Trophoblast cell (in vitro differentiated cells and primary cell): Measurements from ENCODE around the gene LGALS8.
A peak's percentile ranks its signal among the peaks of the same experiment; 100 is the strongest.

ENCODE experiments used
- DNase-seq, 2 donors: peaks; one replicate each; pipeline ENCODE4 v3.0.0-alpha.2; 2016
- H2AFZ ChIP-seq: 2 replicates; pipeline ENCODE4 v1.6.1; 2013; ENCODE audit warnings: low read length, moderate library complexity, mild to moderate bottlenecking; ENCODE audit not compliant: insufficient read depth, poor library complexity
- H2AK5ac ChIP-seq: 2 replicates; pipeline ENCODE4 v1.6.1; 2013; ENCODE audit warnings: mild to moderate bottlenecking, low read length
- H2BK120ac ChIP-seq: 2 replicates; pipeline ENCODE4 v1.6.1; 2013; ENCODE audit warnings: low read length, mild to moderate bottlenecking, moderate library complexity; ENCODE audit not compliant: insufficient read depth, poor library complexity
- H2BK12ac ChIP-seq: 2 replicates; pipeline ENCODE4 v1.6.1; 2013; ENCODE audit warnings: mild to moderate bottlenecking, low read length, moderate library complexity
- H2BK5ac ChIP-seq: 2 replicates; pipeline ENCODE4 v1.6.1; 2013; ENCODE audit warnings: low read length, low read depth, moderate library complexity, mild to moderate bottlenecking; ENCODE audit not compliant: poor library complexity
- H3K14ac ChIP-seq: 2 replicates; pipeline ENCODE4 v1.6.1; 2013; ENCODE audit warnings: mild to moderate bottlenecking, low read length
- H3K18ac ChIP-seq: 2 replicates; pipeline ENCODE4 v1.6.1; 2013; ENCODE audit warnings: mild to moderate bottlenecking, low read length
- H3K23ac ChIP-seq: 2 replicates; pipeline ENCODE4 v1.6.1; 2013; ENCODE audit warnings: low read length
- H3K27ac ChIP-seq: 2 replicates; pipeline ENCODE4 v1.5.1; 2013; ENCODE audit warnings: low read depth, mild to moderate bottlenecking, inconsistent platforms, low read length, moderate library complexity
- H3K27me3 ChIP-seq: 2 replicates; pipeline ENCODE4 v1.6.1; 2013; ENCODE audit warnings: inconsistent platforms, mild to moderate bottlenecking, low read length, moderate library complexity; ENCODE audit not compliant: insufficient read depth
- H3K36me3 ChIP-seq, 2 experiments: 1 replicate in 1 of 2; 2 replicates in 1 of 2; pipeline ENCODE4 v1.6.1; 2013; ENCODE audit warnings: low read length in 2 of 2, mild to moderate bottlenecking in 2 of 2, moderate library complexity in 1 of 2; ENCODE audit not compliant: insufficient read depth in 2 of 2, control insufficient read depth in 1 of 2
- H3K4ac ChIP-seq: 2 replicates; pipeline ENCODE4 v1.6.1; 2013; ENCODE audit warnings: low read depth, mild to moderate bottlenecking, low read length, moderate library complexity
- H3K4me1 ChIP-seq, 2 experiments: 1 replicate in 1 of 2; 2 replicates in 1 of 2; pipeline ENCODE4 v1.6.1; 2013; ENCODE audit warnings: low read length in 2 of 2, mild to moderate bottlenecking in 2 of 2, moderate library complexity in 1 of 2; ENCODE audit not compliant: insufficient read depth in 2 of 2, control insufficient read depth in 1 of 2
- H3K4me2 ChIP-seq: 2 replicates; pipeline ENCODE4 v1.6.1; 2013; ENCODE audit warnings: inconsistent platforms, mild to moderate bottlenecking, low read length, moderate library complexity
- H3K4me3 ChIP-seq: 2 replicates; pipeline ENCODE4 v1.5.1; 2013; ENCODE audit warnings: mild to moderate bottlenecking, low read depth, low read length, inconsistent platforms
- H3K79me1 ChIP-seq: one replicate; pipeline ENCODE4 v1.6.1; 2013; ENCODE audit warnings: low read length
- H3K79me2 ChIP-seq: 2 replicates; pipeline ENCODE4 v1.6.1; 2013; ENCODE audit warnings: low read length, mild to moderate bottlenecking; ENCODE audit not compliant: control insufficient read depth, insufficient read depth, poor library complexity
- H3K9ac ChIP-seq: 2 replicates; pipeline ENCODE4 v1.6.1; 2013; ENCODE audit warnings: mild to moderate bottlenecking, low read length
- H3K9me3 ChIP-seq: 2 replicates; pipeline ENCODE4 v1.6.1; 2013; ENCODE audit warnings: low read depth, mild to moderate bottlenecking, control low read depth, inconsistent platforms, low read length; ENCODE audit not compliant: insufficient read depth
- H4K12ac ChIP-seq: 2 replicates; pipeline ENCODE4 v1.6.1; 2013; ENCODE audit warnings: low read depth, mild to moderate bottlenecking, low read length, moderate library complexity
- H4K8ac ChIP-seq: 2 replicates; pipeline ENCODE4 v1.6.1; 2013; ENCODE audit warnings: low read depth, mild to moderate bottlenecking, low read length, moderate library complexity
- H4K91ac ChIP-seq: one replicate; pipeline ENCODE4 v1.6.1; 2013; ENCODE audit warnings: low read depth, mild to moderate bottlenecking, low read length, moderate library complexity
- WGBS: extraction: QIAGEN DNeasy Blood & Tissue Kit; methylation state at CpG from one replicate; pipeline ENCODE4 v1.1.7; 2013; ENCODE audit warnings: missing lambda C conversion rate; ENCODE audit not compliant: insufficient read length, insufficient coverage; ENCODE audit errors: extremely low coverage; 5-methylcytosine and 5-hydroxymethylcytosine counted together

The LGALS8 gene

GRCh38 chr1:236543065-236543669, 19.4 kb downstream of the LGALS8 start:
- H3K23ac ChIP-seq, result no peak overlapping the region

DNA sequence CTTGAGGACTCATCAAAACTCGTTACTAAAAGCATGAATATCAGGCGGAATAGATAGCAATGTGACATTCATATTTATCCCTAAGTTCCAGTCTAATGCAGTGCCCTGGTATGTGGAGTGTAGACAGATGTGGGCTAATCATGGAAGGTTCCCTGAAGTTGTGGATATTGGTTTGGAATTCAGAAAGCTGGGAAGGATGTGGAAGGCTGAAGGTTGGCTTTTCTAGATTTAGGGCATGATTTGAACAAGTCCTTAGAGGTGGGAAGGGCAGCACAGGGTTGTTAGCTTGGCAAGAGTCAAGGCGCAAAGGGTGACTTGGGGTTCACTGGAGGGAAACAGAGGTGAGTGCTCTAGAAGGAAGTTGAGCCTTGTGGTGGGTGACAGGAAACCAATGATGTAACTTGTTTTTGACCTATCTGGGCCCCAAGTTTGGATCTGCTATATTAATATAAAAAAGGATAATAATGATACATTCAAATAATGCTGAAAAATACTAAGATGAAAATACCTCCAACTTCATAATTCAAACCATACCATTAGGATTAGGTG, 21.9 kb downstream of the LGALS8 start:
- no CpG with 5 or more reads among the region's 3 CpGs for WGBS
- H3K4me3 ChIP-seq, result no peak overlapping the region

More at GRCh38 chr1:236543065-236543669, 19.4 kb downstream of the LGALS8 start:
- H4K8ac ChIP-seq, result no peak overlapping the region
- no peak overlapping the region for H3K18ac ChIP-seq
- no peak overlapping the region for H4K91ac ChIP-seq
- H2AFZ ChIP-seq, result no peak overlapping the region
- no peaks in the 10 kb centered on the region for H3K79me2 ChIP-seq
- no peaks in the 10 kb centered on the region for H3K9me3 ChIP-seq
- no peak overlapping the region for H2AK5ac ChIP-seq
- no peak overlapping the region for H3K4me3 ChIP-seq
- whole genome bisulfite sequencing, result no CpG with 5 or more reads among the region's 16 CpGs
- no peaks in the 10 kb centered on the region for H3K27me3 ChIP-seq
- H3K14ac ChIP-seq, result no peak overlapping the region
- no peak overlapping the region for H3K9ac ChIP-seq
- H3K27ac ChIP-seq, result no peak overlapping the region
- H3K4ac ChIP-seq, result no peak overlapping the region
- peak overlapping the region; percentile 5 for H4K12ac ChIP-seq
- H3K4me1 ChIP-seq, result no peaks in the 10 kb centered on the region
- H2BK12ac ChIP-seq, result no peak overlapping the region
- no peak overlapping the region for H2BK5ac ChIP-seq
- H3K4me2 ChIP-seq, result no peak overlapping the region
- H3K79me1 ChIP-seq, result no peaks in the 10 kb centered on the region
- no peak for DNase-seq
- no peak overlapping the region for H2BK120ac ChIP-seq
- peaks cover 28 to 60% of the 10 kb centered on the region in 2 experiments for H3K36me3 ChIP-seq

DNA sequence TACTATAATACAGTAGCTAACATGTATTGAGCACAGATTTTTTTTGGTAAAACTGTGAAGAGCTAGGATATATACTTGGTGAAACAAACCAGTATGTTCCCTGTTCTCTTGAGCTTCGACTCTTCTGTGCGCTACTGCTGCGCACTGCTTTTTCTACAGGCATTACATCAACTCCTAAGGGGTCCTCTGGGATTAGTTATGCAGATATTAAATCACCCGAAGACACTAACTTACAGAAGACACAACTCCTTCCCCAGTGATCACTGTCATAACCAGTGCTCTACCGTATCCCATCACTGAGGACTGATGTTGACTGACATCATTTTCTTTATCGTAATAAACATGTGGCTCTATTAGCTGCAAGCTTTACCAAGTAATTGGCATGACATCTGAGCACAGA, 24.7 kb downstream of the LGALS8 start:
- Histone ChIP-seq H3K18ac (no peak overlapping the region), H4K91ac (no peak overlapping the region), H3K36me3 (peaks cover 23 to 57% of the 10 kb centered on the region in 2 experiments), H3K14ac (no peak overlapping the region), H3K9me3 (no peaks in the 10 kb centered on the region), H3K27me3 (no peaks in the 10 kb centered on the region), H2BK120ac (no peak overlapping the region), H3K9ac (no peak overlapping the region), H3K27ac (no peak overlapping the region), H2BK12ac (no peak overlapping the region), H3K79me2 (no peaks in the 10 kb centered on the region), H2AFZ (no peak overlapping the region), H3K4me2 (no peak overlapping the region), H4K8ac (no peak overlapping the region), H2AK5ac (no peak overlapping the region), H3K4me1 (no peaks in the 10 kb centered on the region), H3K79me1 (no peaks in the 10 kb centered on the region), H2BK5ac (no peak overlapping the region), H3K4ac (no peak overlapping the region), H4K12ac (no peak overlapping the region), H3K23ac (no peak overlapping the region), H3K4me3 (no peak overlapping the region)
- no CpG with 5 or more reads among the region's 6 CpGs for WGBS
- DNase-seq, result no peak

More for the DNA sequence above, 21.9 kb downstream of the LGALS8 start:
- Histone ChIP-seq H4K12ac (no peak overlapping the region), H3K4ac (no peak overlapping the region), H3K27ac (no peak overlapping the region), H3K27me3 (no peaks in the 10 kb centered on the region), H3K4me2 (no peak overlapping the region), H2AFZ (no peak overlapping the region), H2BK5ac (no peak overlapping the region), H4K91ac (no peak overlapping the region), H3K4me1 (no peaks in the 10 kb centered on the region), H3K36me3 (peaks cover 23 to 57% of the 10 kb centered on the region in 2 experiments), H3K14ac (no peak overlapping the region), H3K9ac (no peak overlapping the region), H2BK120ac (no peak overlapping the region), H3K9me3 (no peaks in the 10 kb centered on the region), H3K79me2 (no peaks in the 10 kb centered on the region), H3K23ac (no peak overlapping the region), H4K8ac (no peak overlapping the region), H2AK5ac (no peak overlapping the region), H2BK12ac (no peak overlapping the region), H3K79me1 (no peaks in the 10 kb centered on the region), H3K18ac (no peak overlapping the region)
- DNase-seq, result no peak

- Histone ChIP-seq H3K4me2 (no peak overlapping the region), H4K8ac (no peak overlapping the region), H2BK12ac (no peak overlapping the region), H3K4ac (no peak overlapping the region), H3K27ac (no peak overlapping the region), H2AFZ (no peak overlapping the region), H4K91ac (no peak overlapping the region), H3K36me3 (peaks cover 24 to 58% of the 10 kb centered on the region in 2 experiments), H3K9me3 (no peaks in the 10 kb centered on the region), H3K18ac (no peak overlapping the region), H4K12ac (no peak overlapping the region), H3K9ac (no peak overlapping the region), H2BK5ac (no peak overlapping the region), H3K4me1 (no peaks in the 10 kb centered on the region), H3K14ac (no peak overlapping the region), H3K4me3 (no peak overlapping the region), H2BK120ac (no peak overlapping the region), H3K79me2 (no peaks in the 10 kb centered on the region), H2AK5ac (no peak overlapping the region), H3K79me1 (no peaks in the 10 kb centered on the region), H3K27me3 (no peaks in the 10 kb centered on the region), H3K23ac (no peak overlapping the region)
- no peak for DNase-seq
- no CpG with 5 or more reads among the region's 13 CpGs for whole genome bisulfite sequencing
Observed at GRCh38 chr1:236550961-236551851, 27.4 kb downstream of the LGALS8 start.
